HG03520 (cell line): Measurements from ENCODE around the gene PPP3R1.

Experiments
- ATAC-seq: cut with Tn5 transposase; IDR thresholded peaks from one replicate; pipeline ENCODE4 v1.9.1; 2021; ENCODE audit warnings: mild to moderate bottlenecking, moderate library complexity; ENCODE audit not compliant: unreplicated experiment

The PPP3R1 gene

DNA sequence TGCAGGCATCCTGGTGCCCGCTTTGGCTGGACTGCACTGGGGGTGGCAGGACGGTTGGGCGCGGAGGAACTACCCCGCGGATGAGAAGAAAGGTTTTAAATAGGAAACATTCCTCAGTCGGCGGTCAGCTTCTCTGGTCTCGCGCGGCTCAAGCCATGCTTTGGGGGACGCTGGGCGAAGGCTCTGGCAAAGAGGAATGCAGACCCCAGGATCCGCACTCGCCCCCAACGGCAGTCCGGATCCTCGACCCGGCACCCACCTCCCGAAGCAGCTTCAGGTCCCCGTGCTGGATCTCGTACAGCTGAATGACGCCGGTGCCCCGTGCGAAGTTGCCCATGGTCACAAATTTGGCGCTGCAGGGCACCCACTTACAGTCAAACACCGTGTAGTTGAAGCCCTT lies 95.3 kb downstream of the PPP3R1 start:
- ATAC-seq: peak; percentile 26

DNA sequence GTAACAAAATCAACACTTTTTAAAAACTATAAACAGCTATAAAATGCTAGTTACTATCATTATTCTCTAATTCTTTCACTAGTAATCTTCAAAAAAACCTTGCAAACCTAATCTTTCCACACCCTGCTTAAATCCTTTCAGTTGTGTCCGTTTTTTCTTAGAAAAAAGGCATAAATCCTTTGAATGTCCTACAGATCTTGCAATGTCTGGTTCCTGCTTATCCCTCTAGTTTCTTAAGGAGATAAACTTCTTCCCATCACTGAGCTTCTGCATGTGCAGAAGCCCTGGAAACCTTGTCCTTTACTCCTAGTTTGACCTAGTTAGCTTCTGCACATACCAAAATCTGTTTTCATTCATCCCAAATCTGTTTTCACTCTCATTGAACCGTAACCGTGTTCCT lies 95.9 kb downstream of the PPP3R1 start:
- ATAC-seq: no peak

GRCh38 chr2:68155618-68156017 lies 96.7 kb downstream of the PPP3R1 start:
- ATAC-seq: no peak

- no peak for ATAC-seq
Observed at GRCh38 chr2:68152681-68153347, 99.5 kb downstream of the PPP3R1 start.

DNA sequence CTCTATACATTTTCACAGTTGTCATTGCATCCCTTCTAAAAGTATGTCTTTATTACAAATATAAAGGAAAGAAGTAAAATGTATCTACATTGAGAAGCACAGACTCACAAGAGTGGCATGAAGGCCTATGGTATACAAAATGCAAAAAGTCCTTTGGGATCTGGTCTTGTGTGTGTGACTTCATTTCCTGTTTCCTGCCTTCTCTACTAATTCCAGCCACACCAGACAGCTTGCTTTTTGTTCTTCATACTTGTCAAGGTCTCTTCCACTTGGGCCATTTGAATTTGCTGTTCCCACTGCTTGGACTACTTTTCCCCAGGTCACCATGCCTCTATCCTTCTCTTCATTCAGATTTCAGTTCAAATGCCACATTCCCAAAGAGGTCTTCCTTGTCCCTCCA lies 101.3 kb downstream of the PPP3R1 start:
- ATAC-seq: no peak

DNA sequence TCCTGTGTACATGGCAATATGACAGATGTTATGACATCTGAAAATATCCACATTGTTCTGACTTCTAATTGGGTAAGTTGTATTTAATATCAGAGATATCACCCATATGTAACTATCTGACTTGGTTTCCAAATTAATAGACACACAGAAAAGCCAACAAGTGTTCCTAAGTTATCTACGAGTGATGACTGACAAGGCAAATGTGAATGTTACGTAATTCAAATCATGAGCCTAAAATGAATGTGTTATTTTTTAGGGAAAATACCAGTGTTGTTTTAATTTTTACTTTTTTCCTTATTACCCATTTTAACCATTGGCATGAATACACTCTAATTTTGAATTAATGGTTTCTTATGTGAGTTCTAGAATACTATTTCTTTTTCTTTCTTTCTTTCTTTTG lies 110.5 kb downstream of the PPP3R1 start:
- ATAC-seq: no peak

DNA sequence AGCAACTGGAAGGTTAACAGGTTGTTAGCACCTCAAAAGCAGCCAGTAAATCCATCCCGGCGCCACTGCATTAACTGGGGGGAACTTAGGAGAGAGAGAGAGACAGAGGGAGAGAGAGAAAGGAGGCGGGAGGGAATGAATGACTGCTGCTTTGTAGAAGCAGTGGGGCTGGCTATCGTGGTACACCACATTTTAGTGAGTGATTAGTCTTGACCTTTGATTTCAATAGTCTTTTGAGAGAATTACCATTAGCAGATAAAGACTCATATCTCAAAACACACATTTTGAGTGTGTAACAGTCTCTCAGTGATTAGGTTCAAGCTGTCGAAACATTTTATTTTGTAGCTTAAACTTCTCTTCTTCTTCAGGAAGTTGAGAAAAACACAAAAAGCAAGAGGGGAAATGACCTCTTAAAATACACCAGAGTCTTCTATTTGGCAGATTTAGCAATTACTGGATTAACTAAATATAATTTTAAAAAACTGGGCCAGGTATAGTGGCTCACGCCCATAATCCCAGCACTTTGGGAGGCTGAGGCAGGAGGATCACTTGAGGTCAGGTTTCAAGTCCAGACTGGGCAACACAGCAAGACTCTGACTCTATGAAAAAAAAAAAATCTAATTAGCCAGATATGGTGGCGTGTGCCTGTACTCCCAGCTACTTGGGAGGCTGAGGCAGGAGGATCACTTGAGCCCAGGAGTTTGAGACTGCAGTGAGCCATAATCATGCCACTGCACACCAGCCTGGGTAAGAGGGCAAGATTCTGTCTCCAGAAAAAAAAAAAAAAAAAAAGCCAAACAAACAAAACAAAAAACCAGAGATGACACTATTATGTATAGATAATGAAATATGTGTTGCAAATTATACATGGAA lies 116.6 kb downstream of the PPP3R1 start:
- ATAC-seq: no peak

- no peak for ATAC-seq
Observed at GRCh38 chr2:68134554-68134953, 117.8 kb downstream of the PPP3R1 start.

GRCh38 chr2:68134120-68134519 lies 118.2 kb downstream of the PPP3R1 start:
- no peak for ATAC-seq
